ENCODE measurements around the gene AMZ1.
"Not testable (repeated sequence)": the region's sequence is repeated elsewhere in the genome, so short reads cannot be mapped to it uniquely, and the experiment has no call there.

AMZ1 gene

DNA sequence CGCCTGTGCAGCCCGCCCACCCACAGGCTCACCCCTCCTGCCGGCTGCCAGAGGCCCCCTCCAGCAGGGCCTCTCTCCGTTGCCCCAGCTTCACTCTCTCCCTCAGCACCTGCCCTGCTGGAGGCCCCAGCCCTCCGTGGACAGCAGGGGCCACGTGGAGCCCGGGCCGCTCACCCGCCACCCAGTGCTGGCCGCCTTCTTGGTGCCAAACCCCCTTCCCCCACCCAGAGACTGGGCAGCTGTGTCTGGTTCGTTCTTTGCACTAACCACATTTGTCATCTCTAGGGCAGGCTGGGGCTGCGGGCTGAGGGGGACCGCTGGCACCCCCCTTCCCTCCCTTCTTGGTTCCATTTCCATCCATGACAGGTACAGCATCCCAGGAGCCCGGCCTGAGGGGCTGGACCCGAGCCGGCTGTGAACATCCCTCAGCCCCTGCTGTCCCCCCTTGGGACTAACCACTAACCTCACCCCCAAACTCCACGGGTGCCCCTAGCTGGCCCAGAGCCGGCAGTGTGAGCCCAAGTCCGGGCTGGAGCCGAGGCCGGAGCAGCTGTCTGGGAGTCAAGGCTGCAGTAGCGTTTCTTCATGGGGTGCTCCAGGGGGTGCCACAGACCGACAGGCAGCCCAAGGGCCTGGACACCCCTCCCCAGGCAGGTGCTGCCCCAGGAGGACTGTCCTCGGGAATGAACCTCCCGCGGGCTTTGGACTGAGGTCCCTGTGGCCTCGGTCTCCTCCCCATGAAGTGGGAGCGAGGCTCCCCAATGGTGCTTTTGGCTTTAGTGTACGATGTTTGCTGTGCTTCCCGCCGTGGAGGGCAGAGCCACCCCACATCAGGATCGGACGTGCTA lies 25.5 kb upstream of the AMZ1 start:
- H3K36me3 ChIP-seq (ENCODE audit: control insufficient read depth, low read depth, low read length) = peaks cover 13% of the 10 kb centered on the region
- no peaks in the 10 kb centered on the region for H3K9me3 ChIP-seq (ENCODE audit: control insufficient read depth, low read depth, low read length)
- no peak overlapping the region for H3K9ac ChIP-seq (ENCODE audit: low read length)
- H3K27me3 ChIP-seq (ENCODE audit: control insufficient read depth, insufficient read depth, low read length) = no peaks in the 10 kb centered on the region
- H3K27ac ChIP-seq (ENCODE audit: low read length) = no peak overlapping the region
- no peaks in the 10 kb centered on the region for H3K4me1 ChIP-seq (ENCODE audit: control insufficient read depth, low read depth, low read length)
- no peak overlapping the region for H3K4me3 ChIP-seq (ENCODE audit: low read length)

DNA sequence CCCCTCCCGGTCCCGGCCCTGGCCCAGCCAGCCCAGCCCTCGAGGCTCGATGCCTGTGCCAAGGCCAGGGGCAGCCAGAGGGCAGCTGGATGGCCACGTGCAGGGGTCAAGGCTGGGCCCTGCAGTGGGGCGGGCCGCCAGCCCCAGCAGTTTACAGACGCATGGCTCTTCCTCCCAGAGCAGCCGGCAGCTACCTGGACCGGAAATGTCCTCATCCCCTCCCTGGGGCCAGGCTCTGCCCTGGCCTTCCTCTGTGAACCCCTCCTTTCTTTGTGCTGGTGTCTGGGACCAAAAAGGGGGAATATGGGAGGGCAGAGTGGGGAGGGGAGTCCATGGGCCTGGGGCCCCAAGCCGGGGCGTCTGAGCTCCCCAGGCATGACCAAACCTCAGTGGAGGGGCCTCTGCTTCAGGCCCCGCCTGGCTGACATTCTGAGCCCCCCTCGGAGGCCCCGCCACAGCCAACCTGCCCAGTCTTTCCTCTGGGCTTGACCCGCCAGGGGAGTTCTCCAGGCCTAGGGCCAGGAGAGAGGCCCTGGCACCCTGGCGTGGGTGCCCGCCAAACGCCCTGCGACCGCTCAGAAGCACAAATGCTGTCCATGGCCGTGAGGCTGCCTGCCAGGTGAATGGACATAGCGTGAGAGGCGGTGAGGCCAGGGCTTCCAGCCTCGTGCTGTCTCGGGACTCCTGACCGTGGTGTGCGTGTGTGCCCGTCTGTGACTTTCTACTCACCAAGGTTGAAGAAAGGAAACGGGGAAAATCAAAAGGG lies 24.7 kb upstream of the AMZ1 start:
- no peaks in the 10 kb centered on the region for H3K4me1 ChIP-seq (ENCODE audit: control insufficient read depth, low read depth, low read length)
- no peak overlapping the region for H3K4me3 ChIP-seq (ENCODE audit: low read length)
- peaks cover 6% of the 10 kb centered on the region for H3K36me3 ChIP-seq (ENCODE audit: control insufficient read depth, low read depth, low read length)
- no peak overlapping the region for H3K9ac ChIP-seq (ENCODE audit: low read length)
- H3K27ac ChIP-seq (ENCODE audit: low read length) = no peak overlapping the region
- H3K9me3 ChIP-seq (ENCODE audit: control insufficient read depth, low read depth, low read length) = no peaks in the 10 kb centered on the region
- no peaks in the 10 kb centered on the region for H3K27me3 ChIP-seq (ENCODE audit: control insufficient read depth, insufficient read depth, low read length)

DNA sequence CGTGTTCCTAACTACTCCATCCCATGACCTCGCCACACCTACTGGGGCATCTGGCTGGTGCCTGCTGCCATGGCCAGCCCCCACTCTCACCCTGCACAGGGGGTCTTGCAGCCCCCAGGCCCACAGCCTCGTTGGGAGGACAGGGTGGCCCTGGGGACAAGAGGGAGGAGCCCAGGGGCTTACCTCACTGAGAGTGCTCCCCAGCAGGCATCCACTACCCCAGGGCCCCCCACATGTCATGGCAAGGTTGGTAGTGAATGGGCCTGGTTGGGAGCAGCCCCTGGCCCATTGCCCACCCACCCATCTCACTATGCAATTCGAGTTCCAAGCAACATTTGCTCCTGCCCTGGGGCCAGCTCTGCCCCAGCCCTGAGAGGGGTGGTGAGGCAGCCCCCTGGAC lies 24.0 kb upstream of the AMZ1 start:
- no peak overlapping the region for H3K4me3 ChIP-seq (ENCODE audit: low read length)
- no peaks in the 10 kb centered on the region for H3K4me1 ChIP-seq (ENCODE audit: control insufficient read depth, low read depth, low read length)
- H3K27me3 ChIP-seq (ENCODE audit: control insufficient read depth, insufficient read depth, low read length) = no peaks in the 10 kb centered on the region
- H3K27ac ChIP-seq (ENCODE audit: low read length) = no peak overlapping the region
- H3K9me3 ChIP-seq (ENCODE audit: control insufficient read depth, low read depth, low read length) = no peaks in the 10 kb centered on the region
- H3K9ac ChIP-seq (ENCODE audit: low read length) = no peak overlapping the region
- no peaks in the 10 kb centered on the region for H3K36me3 ChIP-seq (ENCODE audit: control insufficient read depth, low read depth, low read length)

DNA sequence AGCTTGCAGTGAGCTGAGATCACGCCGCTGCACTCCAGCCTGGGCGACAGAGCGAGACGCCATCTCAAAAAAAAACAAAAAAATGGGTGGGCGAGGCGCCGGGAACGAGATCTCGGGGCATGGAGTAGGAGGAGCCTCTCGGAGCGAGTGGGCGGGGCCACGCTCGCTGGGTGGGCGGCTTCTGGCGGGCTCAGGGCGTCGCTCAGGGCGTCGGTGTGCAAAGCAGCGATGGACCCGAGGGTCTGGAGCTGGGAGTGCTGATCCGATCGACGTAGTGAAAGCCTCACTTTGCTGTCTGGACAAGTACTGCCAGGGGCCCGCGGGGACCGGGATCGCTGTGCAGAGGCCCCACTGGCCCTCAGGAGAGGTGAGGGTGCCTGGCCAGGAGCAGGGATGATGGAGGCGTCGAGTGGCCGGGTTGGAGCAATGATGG lies 22.6 kb upstream of the AMZ1 start:
- no peaks in the 10 kb centered on the region for H3K36me3 ChIP-seq (ENCODE audit: control insufficient read depth, low read depth, low read length)
- no peak overlapping the region for H3K27ac ChIP-seq (ENCODE audit: low read length)
- H3K27me3 ChIP-seq (ENCODE audit: control insufficient read depth, insufficient read depth, low read length) = no peaks in the 10 kb centered on the region
- H3K4me3 ChIP-seq (ENCODE audit: low read length) = no peak overlapping the region
- H3K9ac ChIP-seq (ENCODE audit: low read length) = no peak overlapping the region
- no peaks in the 10 kb centered on the region for H3K4me1 ChIP-seq (ENCODE audit: control insufficient read depth, low read depth, low read length)
- H3K9me3 ChIP-seq (ENCODE audit: control insufficient read depth, low read depth, low read length) = no peaks in the 10 kb centered on the region

DNA sequence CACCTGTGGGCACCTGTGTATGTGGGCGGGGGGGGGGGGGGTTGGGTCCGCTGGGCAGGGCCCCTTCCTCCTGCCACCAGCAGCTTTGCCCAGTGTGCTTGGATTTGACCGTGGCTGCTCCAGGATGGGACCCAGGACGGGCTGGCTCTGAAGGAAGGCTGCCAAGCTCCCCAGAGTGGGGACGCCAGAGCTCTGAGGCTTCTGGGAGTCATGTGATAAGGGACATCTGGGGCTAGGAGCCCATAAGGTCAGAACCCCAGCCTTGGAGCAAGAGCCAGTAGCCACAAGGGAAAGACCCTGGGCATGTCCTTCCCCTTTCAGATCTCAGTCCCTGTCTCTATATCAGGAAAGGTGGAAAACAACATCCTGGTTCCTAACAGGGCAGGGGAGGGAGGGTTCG lies 21.8 kb upstream of the AMZ1 start:
- Histone ChIP-seq H3K9me3 (ENCODE audit: control insufficient read depth, low read depth, low read length) (no peaks in the 10 kb centered on the region), H3K36me3 (ENCODE audit: control insufficient read depth, low read depth, low read length) (no peaks in the 10 kb centered on the region), H3K9ac (ENCODE audit: low read length) (no peak overlapping the region), H3K27ac (ENCODE audit: low read length) (no peak overlapping the region), H3K4me1 (ENCODE audit: control insufficient read depth, low read depth, low read length) (no peaks in the 10 kb centered on the region), H3K27me3 (ENCODE audit: control insufficient read depth, insufficient read depth, low read length) (no peaks in the 10 kb centered on the region), H3K4me3 (ENCODE audit: low read length) (no peak overlapping the region)

DNA sequence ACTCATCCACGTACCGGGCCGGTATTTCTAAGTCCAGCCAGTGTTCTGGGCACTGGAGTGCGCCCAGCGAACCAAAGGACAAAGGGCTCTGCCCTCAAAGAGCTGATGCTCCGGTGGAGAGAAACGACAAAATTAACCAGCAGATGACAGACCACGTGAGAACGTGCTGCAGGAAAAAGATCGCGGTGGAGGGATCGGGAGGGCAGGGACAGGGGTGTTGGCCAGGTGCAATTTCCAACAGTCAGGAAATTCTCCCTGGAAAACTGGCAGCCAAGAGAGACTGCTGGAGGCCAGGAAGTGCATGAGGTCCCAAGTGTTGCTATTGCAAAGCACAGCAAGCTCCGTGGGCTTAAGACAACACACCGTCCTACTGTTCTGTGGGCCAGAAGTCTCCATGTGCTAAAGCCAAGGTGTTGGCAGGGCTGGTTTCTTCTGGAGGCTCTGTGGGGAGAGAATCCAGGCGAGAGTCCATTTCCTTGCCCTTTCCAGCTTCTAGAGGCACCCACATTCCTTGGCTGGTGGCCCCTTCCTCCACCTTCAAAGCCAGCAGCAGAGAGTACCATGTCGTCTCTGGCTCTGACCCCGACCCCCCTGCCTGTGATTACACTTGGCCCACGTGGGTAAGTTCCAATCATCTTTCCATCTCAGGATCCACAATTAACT lies 21.3 kb upstream of the AMZ1 start:
- Histone ChIP-seq H3K27me3 (ENCODE audit: control insufficient read depth, insufficient read depth, low read length) (no peaks in the 10 kb centered on the region), H3K9me3 (ENCODE audit: control insufficient read depth, low read depth, low read length) (no peaks in the 10 kb centered on the region), H3K36me3 (ENCODE audit: control insufficient read depth, low read depth, low read length) (no peaks in the 10 kb centered on the region), H3K4me3 (ENCODE audit: low read length) (no peak overlapping the region), H3K9ac (ENCODE audit: low read length) (no peak overlapping the region), H3K27ac (ENCODE audit: low read length) (no peak overlapping the region), H3K4me1 (ENCODE audit: control insufficient read depth, low read depth, low read length) (no peaks in the 10 kb centered on the region)

DNA sequence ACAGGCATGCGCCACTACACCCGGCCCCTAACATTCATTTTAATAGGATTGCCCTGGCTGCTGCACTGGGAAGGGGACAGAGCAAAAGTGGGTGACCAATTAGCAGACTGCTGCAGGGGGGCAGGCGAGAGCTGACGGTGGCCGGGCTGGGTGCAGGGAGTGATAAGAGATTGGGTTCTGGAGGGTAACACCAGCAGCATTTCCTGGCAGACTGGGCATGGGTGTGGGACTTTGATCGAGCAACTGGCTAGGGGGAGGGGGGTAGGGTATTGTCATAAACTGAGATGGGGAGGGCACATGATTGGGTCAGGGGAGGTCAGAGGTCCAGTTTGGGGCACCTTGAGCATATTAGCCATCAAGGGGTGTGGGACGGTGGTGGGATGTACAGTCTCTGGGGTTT lies 20.2 kb upstream of the AMZ1 start:
- H3K36me3 ChIP-seq (ENCODE audit: control insufficient read depth, low read depth, low read length) = no peaks in the 10 kb centered on the region
- no peak overlapping the region for H3K9ac ChIP-seq (ENCODE audit: low read length)
- no peaks in the 10 kb centered on the region for H3K4me1 ChIP-seq (ENCODE audit: control insufficient read depth, low read depth, low read length)
- no peaks in the 10 kb centered on the region for H3K27me3 ChIP-seq (ENCODE audit: control insufficient read depth, insufficient read depth, low read length)
- H3K9me3 ChIP-seq (ENCODE audit: control insufficient read depth, low read depth, low read length) = no peaks in the 10 kb centered on the region
- H3K27ac ChIP-seq (ENCODE audit: low read length) = no peak overlapping the region
- H3K4me3 ChIP-seq (ENCODE audit: low read length) = no peak overlapping the region

DNA sequence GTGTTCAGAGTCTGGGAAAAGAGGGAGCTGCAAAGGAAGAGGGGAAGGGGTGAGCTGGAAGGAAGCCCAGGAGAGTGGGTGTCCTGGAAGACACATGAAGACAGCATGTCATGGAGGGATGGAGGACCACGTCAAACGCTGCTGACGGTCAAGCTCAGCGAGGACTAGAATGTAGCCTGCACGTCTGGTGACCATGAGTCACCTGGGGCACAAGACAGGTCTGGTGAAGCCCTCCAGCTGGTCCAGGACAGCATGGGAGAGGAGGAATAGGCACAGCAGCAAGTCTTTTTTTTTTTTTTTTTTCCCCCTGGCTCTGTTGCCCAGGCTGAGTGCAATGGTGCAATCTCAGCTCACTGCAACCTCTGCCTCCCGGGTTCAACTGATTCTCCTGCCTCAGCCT lies 19.6 kb upstream of the AMZ1 start:
- H3K9ac ChIP-seq (ENCODE audit: low read length) = no peak overlapping the region
- H3K27ac ChIP-seq (ENCODE audit: low read length) = no peak overlapping the region
- H3K36me3 ChIP-seq (ENCODE audit: control insufficient read depth, low read depth, low read length) = no peaks in the 10 kb centered on the region
- H3K27me3 ChIP-seq (ENCODE audit: control insufficient read depth, insufficient read depth, low read length) = no peaks in the 10 kb centered on the region
- no peak overlapping the region for H3K4me3 ChIP-seq (ENCODE audit: low read length)
- H3K9me3 ChIP-seq (ENCODE audit: control insufficient read depth, low read depth, low read length) = no peaks in the 10 kb centered on the region
- no peaks in the 10 kb centered on the region for H3K4me1 ChIP-seq (ENCODE audit: control insufficient read depth, low read depth, low read length)

DNA sequence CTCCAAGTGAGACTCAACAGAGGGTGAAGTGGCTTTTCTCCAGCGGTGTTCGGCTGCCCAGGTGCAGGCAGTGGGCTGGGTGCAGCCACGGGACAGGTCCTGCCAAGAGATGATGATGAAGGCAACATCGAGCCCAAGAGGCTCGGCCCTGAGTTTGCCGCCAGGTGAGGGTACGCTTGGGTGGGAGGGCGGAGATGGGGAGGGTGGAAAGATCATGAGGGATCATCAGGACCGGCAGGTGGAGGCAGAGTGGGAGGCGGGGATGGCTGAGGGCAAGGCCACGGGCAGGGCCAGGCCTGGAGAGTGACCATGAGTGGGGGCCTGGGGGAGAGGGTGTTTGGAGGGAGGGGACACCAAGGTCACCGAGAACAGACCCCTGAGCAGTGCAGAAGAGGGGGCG lies 17.8 kb upstream of the AMZ1 start:
- Histone ChIP-seq H3K4me3 (ENCODE audit: low read length) (no peak overlapping the region), H3K9ac (ENCODE audit: low read length) (no peak overlapping the region), H3K27me3 (ENCODE audit: control insufficient read depth, insufficient read depth, low read length) (no peaks in the 10 kb centered on the region), H3K36me3 (ENCODE audit: control insufficient read depth, low read depth, low read length) (no peaks in the 10 kb centered on the region), H3K27ac (ENCODE audit: low read length) (no peak overlapping the region), H3K4me1 (ENCODE audit: control insufficient read depth, low read depth, low read length) (no peaks in the 10 kb centered on the region), H3K9me3 (ENCODE audit: control insufficient read depth, low read depth, low read length) (no peaks in the 10 kb centered on the region)

DNA sequence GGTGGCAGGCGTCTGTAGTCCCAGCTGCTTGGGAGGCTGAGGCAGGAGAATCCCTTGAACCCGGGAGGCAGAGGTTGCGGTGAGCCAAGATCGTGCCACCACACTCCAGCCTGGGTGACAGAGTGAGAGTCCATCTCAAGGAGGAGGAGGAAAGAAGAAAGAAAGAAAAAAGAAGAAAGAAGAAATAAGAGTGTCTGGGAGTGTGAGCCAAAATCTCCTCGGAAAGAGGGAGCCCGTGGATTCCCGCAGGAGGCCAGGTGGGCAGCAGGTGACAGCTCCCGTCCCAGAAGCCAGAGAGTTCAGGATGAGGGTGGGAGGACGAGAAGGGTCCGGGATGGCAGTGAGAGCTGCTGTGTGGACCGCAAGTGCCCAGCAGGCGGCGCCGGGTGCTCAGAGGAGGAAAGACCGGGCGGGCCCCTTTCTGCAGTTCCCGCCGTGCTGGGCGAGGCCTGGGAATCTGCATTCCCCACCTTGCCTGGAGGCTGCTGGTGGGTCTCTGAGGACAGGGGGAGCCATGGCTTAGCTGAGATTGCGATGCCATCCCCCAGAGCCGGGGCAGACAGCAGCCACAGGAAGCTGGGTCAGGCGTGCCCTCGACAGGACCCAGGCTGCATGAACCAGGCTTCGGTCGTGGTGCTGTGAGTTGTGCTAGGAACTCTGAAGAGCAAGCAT lies 17.1 kb upstream of the AMZ1 start:
- no peaks in the 10 kb centered on the region for H3K4me1 ChIP-seq (ENCODE audit: control insufficient read depth, low read depth, low read length)
- no peaks in the 10 kb centered on the region for H3K9me3 ChIP-seq (ENCODE audit: control insufficient read depth, low read depth, low read length)
- no peaks in the 10 kb centered on the region for H3K36me3 ChIP-seq (ENCODE audit: control insufficient read depth, low read depth, low read length)
- no peak overlapping the region for H3K9ac ChIP-seq (ENCODE audit: low read length)
- no peaks in the 10 kb centered on the region for H3K27me3 ChIP-seq (ENCODE audit: control insufficient read depth, insufficient read depth, low read length)
- no peak overlapping the region for H3K4me3 ChIP-seq (ENCODE audit: low read length)
- no peak overlapping the region for H3K27ac ChIP-seq (ENCODE audit: low read length)

DNA sequence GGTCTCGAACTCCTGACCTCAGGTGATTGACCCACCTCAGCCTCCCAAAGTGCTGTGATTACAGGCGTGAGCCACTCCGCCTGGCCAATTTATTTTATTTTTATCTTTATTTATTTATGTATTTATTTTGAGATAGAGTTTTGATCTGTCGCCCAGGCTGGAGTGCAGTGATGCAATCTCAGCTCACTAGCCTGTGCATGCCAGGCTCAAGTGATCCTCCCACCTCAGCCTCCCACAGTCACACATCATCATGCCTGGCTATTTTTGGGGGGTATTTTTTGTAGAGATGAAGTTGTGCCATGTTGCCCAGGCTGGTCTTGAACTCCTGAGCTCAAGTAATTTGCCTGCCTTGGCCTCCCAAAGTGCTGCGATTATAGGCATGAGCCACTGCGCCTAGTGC lies 14.8 kb upstream of the AMZ1 start:
- not testable (repeated sequence) for H3K4me1 ChIP-seq (ENCODE audit: control insufficient read depth, low read depth, low read length); H3K4me3 ChIP-seq (ENCODE audit: low read length); H3K9ac ChIP-seq (ENCODE audit: low read length); H3K36me3 ChIP-seq (ENCODE audit: control insufficient read depth, low read depth, low read length); H3K9me3 ChIP-seq (ENCODE audit: control insufficient read depth, low read depth, low read length); H3K27ac ChIP-seq (ENCODE audit: low read length); H3K27me3 ChIP-seq (ENCODE audit: control insufficient read depth, insufficient read depth, low read length)

All from iPS-18a (cell line).